Mesendoderm (in vitro differentiated cells): ENCODE data around the gene TMUB2.

Experiments used
- DNase-seq: peaks from one replicate; pipeline ENCODE4 v3.0.0; 2013
- H2AK5ac ChIP-seq: 2 replicates; pipeline ENCODE4 v1.6.1; 2013; ENCODE audit warnings: low read length, inconsistent platforms
- H2BK120ac ChIP-seq: 2 replicates; pipeline ENCODE4 v1.6.1; 2013; ENCODE audit warnings: low read depth, mild to moderate bottlenecking, low read length, moderate library complexity, mixed read lengths
- H2BK15ac ChIP-seq: replicated peaks from 2 replicates; pipeline ENCODE4 v1.6.1; 2013; ENCODE audit warnings: low read depth, mild to moderate bottlenecking, moderate library complexity
- H2BK5ac ChIP-seq: 2 replicates; pipeline ENCODE4 v1.6.1; 2013; ENCODE audit warnings: low read length, inconsistent platforms
- H3K18ac ChIP-seq: 2 replicates; pipeline ENCODE4 v1.6.1; 2013; ENCODE audit warnings: mild to moderate bottlenecking, low read length, mixed read lengths
- H3K23ac ChIP-seq: one replicate; pipeline ENCODE4 v1.6.1; 2013; ENCODE audit warnings: low read length
- H3K27ac ChIP-seq: 2 replicates; pipeline ENCODE4 v1.5.1; 2013; ENCODE audit warnings: low read depth, mild to moderate bottlenecking, inconsistent platforms, low read length, moderate library complexity
- H3K27me3 ChIP-seq: 2 replicates; pipeline ENCODE4 v1.6.1; 2013; ENCODE audit warnings: low read length, control low read depth, mild to moderate bottlenecking, inconsistent platforms; ENCODE audit not compliant: insufficient read depth, poor library complexity
- H3K36me3 ChIP-seq: 2 replicates; pipeline ENCODE4 v1.6.1; 2013; ENCODE audit warnings: low read length, inconsistent platforms; ENCODE audit not compliant: control insufficient read depth, insufficient read depth
- H3K4ac ChIP-seq: one replicate; pipeline ENCODE4 v1.6.1; 2013; ENCODE audit warnings: low read depth, mild to moderate bottlenecking, low read length, moderate library complexity
- H3K4me1 ChIP-seq: 2 replicates; pipeline ENCODE4 v1.6.1; 2013; ENCODE audit warnings: low read depth, low read length, inconsistent platforms; ENCODE audit not compliant: control insufficient read depth
- H3K4me2 ChIP-seq: 2 replicates; pipeline ENCODE4 v1.6.1; 2013; ENCODE audit warnings: low read length
- H3K4me3 ChIP-seq: 2 replicates; pipeline ENCODE4 v1.5.1; 2013; ENCODE audit warnings: mild to moderate bottlenecking, low read length
- H3K56ac ChIP-seq: one replicate; pipeline ENCODE4 v1.6.1; 2013; ENCODE audit warnings: low read length
- H3K79me1 ChIP-seq: 2 replicates; pipeline ENCODE4 v1.6.1; 2013; ENCODE audit warnings: low read length, inconsistent platforms
- H3K79me2 ChIP-seq: 2 replicates; pipeline ENCODE4 v1.6.1; 2013; ENCODE audit warnings: mild to moderate bottlenecking, low read length; ENCODE audit not compliant: control insufficient read depth, insufficient read depth
- H3K9ac ChIP-seq: 2 replicates; pipeline ENCODE4 v1.6.1; 2013; ENCODE audit warnings: low read length, inconsistent platforms
- H4K5ac ChIP-seq: one replicate; pipeline ENCODE4 v1.6.1; 2013; ENCODE audit warnings: low read length
- H4K8ac ChIP-seq: one replicate; pipeline ENCODE4 v1.6.1; 2013; ENCODE audit warnings: low read depth, mild to moderate bottlenecking, control low read depth, low read length, moderate library complexity
- WGBS: extraction: QIAGEN DNeasy Blood & Tissue Kit; methylation state at CpG from one replicate; pipeline ENCODE4 v1.1.7; 2013; ENCODE audit warnings: low lambda C conversion rate, missing lambda C conversion rate; ENCODE audit not compliant: insufficient coverage; ENCODE audit errors: extremely low coverage; 5-methylcytosine and 5-hydroxymethylcytosine counted together

TMUB2 gene

GRCh38 chr17:44200478-44201155, 13.8 kb downstream of the TMUB2 start:
- Histone ChIP-seq H2BK120ac (no peak overlapping the region), H3K56ac (peak overlapping the region; percentile 88), H3K4me1 (peaks cover 2% of the 10 kb centered on the region), H2BK15ac (no peak overlapping the region), H4K5ac (no peak overlapping the region), H3K79me1 (peaks cover 13% of the 10 kb centered on the region), H3K36me3 (peaks cover 6% of the 10 kb centered on the region), H3K4me3 (peak overlapping the region; percentile 81), H2AK5ac (no peak overlapping the region), H3K27me3 (no peaks in the 10 kb centered on the region), H2BK5ac (no peak overlapping the region), H3K18ac (peak overlapping the region; percentile 88), H3K9ac (peak overlapping the region; percentile 94), H3K27ac (peak overlapping the region; percentile 90), H4K8ac (peak overlapping the region; percentile 17), H3K23ac (no peak overlapping the region), H3K4ac (peak overlapping the region; percentile 76), H3K79me2 (peaks cover 23% of the 10 kb centered on the region), H3K4me2 (peak overlapping the region; percentile 62)
- peak; percentile 49 for DNase-seq
- WGBS = no CpG with 5 or more reads among the region's 36 CpGs

DNA sequence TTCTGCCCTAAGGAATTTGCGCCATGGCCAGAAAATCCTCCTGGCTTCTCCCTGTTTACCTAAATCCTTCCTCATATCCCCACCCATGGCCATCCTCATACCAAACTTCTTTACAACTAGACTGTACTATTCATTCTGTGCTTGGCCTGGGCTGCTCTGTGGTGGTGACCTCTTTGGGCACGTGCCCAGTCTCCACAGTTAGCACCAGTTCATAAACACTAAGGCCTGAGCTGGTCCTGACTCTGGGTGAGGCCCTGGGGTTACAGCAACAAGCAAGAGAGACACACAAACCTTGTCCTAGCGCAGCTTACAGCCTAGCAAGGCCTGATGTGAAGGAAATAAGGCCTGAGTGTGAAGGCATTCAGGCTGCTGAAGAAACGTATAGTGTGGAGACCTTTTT, 16.0 kb downstream of the TMUB2 start:
- Histone ChIP-seq H4K8ac (no peak overlapping the region), H2BK5ac (no peak overlapping the region), H3K4me3 (no peak overlapping the region), H3K4me1 (peaks cover 2% of the 10 kb centered on the region), H2AK5ac (no peak overlapping the region), H3K9ac (no peak overlapping the region), H4K5ac (no peak overlapping the region), H3K27ac (no peak overlapping the region), H2BK120ac (no peak overlapping the region), H3K23ac (no peak overlapping the region), H3K79me1 (peaks cover 4% of the 10 kb centered on the region), H3K4ac (no peak overlapping the region), H3K4me2 (no peak overlapping the region), H3K27me3 (no peaks in the 10 kb centered on the region), H3K79me2 (peaks cover 12% of the 10 kb centered on the region), H3K18ac (no peak overlapping the region), H3K56ac (no peak overlapping the region), H2BK15ac (no peak overlapping the region), H3K36me3 (peaks cover under 1% of the 10 kb centered on the region)
- WGBS = no CpG with 5 or more reads among the region's 4 CpGs
- no peak for DNase-seq

DNA sequence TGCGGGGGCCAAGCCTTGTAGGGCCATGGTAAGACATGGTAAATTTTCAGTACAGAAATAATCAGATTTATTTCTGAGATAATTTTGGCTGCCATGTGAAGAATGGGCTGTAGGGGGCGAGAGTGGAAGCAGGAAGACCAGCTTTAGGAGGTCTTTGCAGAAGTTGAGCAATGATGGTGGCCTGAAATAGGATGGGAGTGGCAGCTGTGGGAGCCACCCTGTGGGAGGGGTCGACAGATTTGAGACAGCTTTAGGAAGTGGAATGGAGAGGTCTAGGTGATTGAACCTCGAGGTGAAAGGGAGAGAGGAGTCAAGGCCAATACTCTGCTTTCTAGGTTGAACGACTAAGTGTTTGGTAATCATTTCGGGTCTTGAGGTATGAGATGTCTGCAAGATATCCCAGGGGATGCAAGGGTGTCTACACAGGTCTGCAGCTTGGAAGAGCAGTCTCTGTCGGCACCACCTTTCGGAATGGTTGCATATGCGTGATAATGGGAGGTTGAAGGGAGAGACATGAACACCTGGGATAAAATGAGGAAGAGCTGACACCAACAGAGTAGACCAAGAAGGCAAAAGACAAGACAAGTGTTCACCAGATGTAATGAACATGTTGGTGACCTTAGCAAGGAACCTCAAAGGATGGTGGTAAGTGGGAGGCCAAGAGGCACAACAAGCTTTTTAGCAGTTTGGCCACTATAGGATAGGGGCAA, 17.1 kb downstream of the TMUB2 start:
- Histone ChIP-seq H3K79me1 (no peaks in the 10 kb centered on the region), H2BK5ac (no peak overlapping the region)
- WGBS = no CpG with 5 or more reads among the region's 9 CpGs

DNA sequence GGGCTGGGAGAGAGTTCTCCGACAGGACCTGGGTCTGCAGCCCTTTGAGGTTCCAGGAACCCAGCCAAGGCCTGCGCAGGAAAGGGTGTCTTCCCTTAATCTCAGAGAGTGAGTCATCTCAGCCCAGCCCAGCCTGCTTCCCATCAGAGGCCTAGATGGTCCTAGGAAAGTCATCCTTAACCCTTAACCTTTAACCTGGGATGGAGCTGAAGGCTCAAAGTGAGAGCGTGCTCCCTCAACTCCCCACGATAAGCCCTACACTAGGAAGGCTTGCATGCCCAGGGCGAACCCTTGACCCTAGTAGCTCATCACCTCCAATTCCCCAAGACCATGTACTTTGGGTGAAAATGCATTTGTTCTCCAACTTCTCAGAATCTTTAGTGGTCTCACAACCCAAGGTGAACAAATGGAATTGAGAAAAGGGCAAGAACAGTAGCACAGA, 17.7 kb downstream of the TMUB2 start:
- no CpG with 5 or more reads among the region's 5 CpGs for WGBS
- no peak for DNase-seq
- H3K27me3 ChIP-seq = no peaks in the 10 kb centered on the region
- no peak overlapping the region for H2BK5ac ChIP-seq
- H2BK120ac ChIP-seq = no peak overlapping the region
- peaks cover 6% of the 10 kb centered on the region for H3K36me3 ChIP-seq
- no peak overlapping the region for H3K4ac ChIP-seq
- no peak overlapping the region for H3K18ac ChIP-seq
- H2AK5ac ChIP-seq = no peak overlapping the region
- no peaks in the 10 kb centered on the region for H3K4me1 ChIP-seq
- H3K56ac ChIP-seq = no peak overlapping the region
- no peaks in the 10 kb centered on the region for H3K79me2 ChIP-seq
- no peak overlapping the region for H2BK15ac ChIP-seq
- H3K9ac ChIP-seq = no peak overlapping the region
- no peak overlapping the region for H4K8ac ChIP-seq
- no peak overlapping the region for H4K5ac ChIP-seq
- no peak overlapping the region for H3K27ac ChIP-seq
- peaks cover 2% of the 10 kb centered on the region for H3K79me1 ChIP-seq
- no peak overlapping the region for H3K4me3 ChIP-seq
- H3K4me2 ChIP-seq = no peak overlapping the region
- no peak overlapping the region for H3K23ac ChIP-seq

More for the DNA sequence above, 17.1 kb downstream of the TMUB2 start:
- no peak overlapping the region for H3K4ac ChIP-seq
- no peak overlapping the region for H3K23ac ChIP-seq
- no peak overlapping the region for H3K4me2 ChIP-seq
- no peak overlapping the region for H3K9ac ChIP-seq
- H2AK5ac ChIP-seq = no peak overlapping the region
- H3K18ac ChIP-seq = no peak overlapping the region
- H3K4me3 ChIP-seq = no peak overlapping the region
- H3K79me2 ChIP-seq = peaks cover under 1% of the 10 kb centered on the region
- DNase-seq = peak; percentile 92
- H4K8ac ChIP-seq = no peak overlapping the region
- H3K27ac ChIP-seq = no peak overlapping the region
- H2BK120ac ChIP-seq = no peak overlapping the region
- H3K4me1 ChIP-seq = no peaks in the 10 kb centered on the region
- H4K5ac ChIP-seq = no peak overlapping the region
- peaks cover 4% of the 10 kb centered on the region for H3K36me3 ChIP-seq
- H3K56ac ChIP-seq = no peak overlapping the region
- no peak overlapping the region for H2BK15ac ChIP-seq
- no peaks in the 10 kb centered on the region for H3K27me3 ChIP-seq

- H4K5ac ChIP-seq = no peak overlapping the region
- H3K23ac ChIP-seq = no peak overlapping the region
- WGBS = no CpG with 5 or more reads among the region's 13 CpGs
- no peak overlapping the region for H3K4ac ChIP-seq
- no peak overlapping the region for H2BK120ac ChIP-seq
- no peaks in the 10 kb centered on the region for H3K27me3 ChIP-seq
- H4K8ac ChIP-seq = no peak overlapping the region
- no peak overlapping the region for H3K56ac ChIP-seq
- no peak overlapping the region for H2AK5ac ChIP-seq
- peak; percentile 37 for DNase-seq
- no peak overlapping the region for H3K4me2 ChIP-seq
- H3K27ac ChIP-seq = no peak overlapping the region
- H3K79me1 ChIP-seq = peaks cover 3% of the 10 kb centered on the region
- no peak overlapping the region for H2BK5ac ChIP-seq
- no peaks in the 10 kb centered on the region for H3K4me1 ChIP-seq
- no peak overlapping the region for H2BK15ac ChIP-seq
- H3K9ac ChIP-seq = no peak overlapping the region
- no peaks in the 10 kb centered on the region for H3K79me2 ChIP-seq
- H3K4me3 ChIP-seq = no peak overlapping the region
- no peak overlapping the region for H3K18ac ChIP-seq
- H3K36me3 ChIP-seq = peaks cover 6% of the 10 kb centered on the region
Observed at GRCh38 chr17:44205962-44206824, 19.4 kb downstream of the TMUB2 start.
